HG03103 (cell line): ENCODE measurements around the gene KCND2.

ENCODE experiments used
- ATAC-seq: cut with Tn5 transposase; IDR thresholded peaks from one replicate; pipeline ENCODE4 v1.9.1; 2021; ENCODE audit warnings: low read depth; ENCODE audit not compliant: unreplicated experiment

The KCND2 gene

GRCh38 chr7:120793213-120793936 is 520.4 kb downstream of the KCND2 start:
- no peak for ATAC-seq

GRCh38 chr7:120794106-120794729 is 521.2 kb downstream of the KCND2 start:
- no peak for ATAC-seq

- ATAC-seq: no peak
Observed at GRCh38 chr7:120797026-120797645, 524.2 kb downstream of the KCND2 start.

GRCh38 chr7:120799147-120799546 is 526.2 kb downstream of the KCND2 start:
- ATAC-seq: no peak
